Astrocyte (in vitro differentiated cells and primary cell): ENCODE measurements around the gene PCLAF. TPM values are rescaled to one million over a fixed set of nuclear protein-coding genes. Genes with fewer than 3 reads are reported as not detected.

Source experiments
- DNase-seq: peaks from one replicate; pipeline ENCODE4 v3.0.0-alpha.2; 2010; ENCODE audit warnings: low read depth
- FAIRE-seq: peaks from 2 replicates; lab custom pipeline; 2011; peaks lifted over from hg19 to GRCh38; lab: Jason Lieb, UNC
- H2AFZ ChIP-seq: 2 replicates; pipeline ENCODE4 v1.6.0; 2012; ENCODE audit warnings: low read depth, low read length, inconsistent platforms
- H3K27ac ChIP-seq: 2 replicates; pipeline ENCODE4 v1.5.1; 2011; ENCODE audit warnings: low read depth, low read length, inconsistent platforms
- H3K27me3 ChIP-seq: 2 replicates; pipeline ENCODE4 v1.6.0; 2011; ENCODE audit warnings: low read length, inconsistent platforms; ENCODE audit not compliant: insufficient read depth
- H3K36me3 ChIP-seq: 2 replicates; pipeline ENCODE4 v1.5.1; 2011; ENCODE audit warnings: low read length, inconsistent platforms; ENCODE audit not compliant: insufficient read depth
- H3K4me1 ChIP-seq: 2 replicates; pipeline ENCODE4 v1.5.1; 2011; ENCODE audit warnings: low read length, inconsistent platforms; ENCODE audit not compliant: insufficient read depth
- H3K4me2 ChIP-seq: 2 replicates; pipeline ENCODE4 v1.6.0; 2012; ENCODE audit warnings: low read length, inconsistent platforms
- H3K4me3 ChIP-seq: 2 replicates; pipeline ENCODE4 v1.5.1; 2011; ENCODE audit warnings: low read depth, mild to moderate bottlenecking, low read length, inconsistent platforms; ENCODE audit not compliant: insufficient read depth
- H3K79me2 ChIP-seq: 2 replicates; pipeline ENCODE4 v1.6.0; 2012; ENCODE audit warnings: mild to moderate bottlenecking, low read length, inconsistent platforms; ENCODE audit not compliant: insufficient read depth
- H3K9ac ChIP-seq: 2 replicates; pipeline ENCODE4 v1.6.0; 2012; ENCODE audit warnings: mild to moderate bottlenecking, low read length, inconsistent platforms
- H3K9me3 ChIP-seq: 2 replicates; pipeline ENCODE4 v1.5.1; 2012; ENCODE audit warnings: low read depth, mild to moderate bottlenecking, low read length, inconsistent platforms; ENCODE audit not compliant: insufficient read depth
- H4K20me1 ChIP-seq: 2 replicates; pipeline ENCODE4 v1.6.0; 2012; ENCODE audit warnings: low read length, inconsistent platforms; ENCODE audit not compliant: insufficient read depth
- H3K27ac Mint-ChIP-seq: one replicate; pipeline ENCODE4 v1.8.0; 2021; ENCODE audit warnings: mild to moderate bottlenecking, mixed read lengths; ENCODE audit not compliant: unreplicated experiment
- H3K27me3 Mint-ChIP-seq: one replicate; pipeline ENCODE4 v1.8.0; 2021; ENCODE audit warnings: low read depth, mixed read lengths; ENCODE audit not compliant: unreplicated experiment
- H3K36me3 Mint-ChIP-seq: one replicate; pipeline ENCODE4 v1.8.0; 2021; ENCODE audit warnings: low read depth, mixed read lengths; ENCODE audit not compliant: unreplicated experiment
- H3K4me1 Mint-ChIP-seq: one replicate; pipeline ENCODE4 v1.8.0; 2021; ENCODE audit warnings: low read depth, mixed read lengths; ENCODE audit not compliant: unreplicated experiment
- H3K4me3 Mint-ChIP-seq: one replicate; pipeline ENCODE4 v1.8.0; 2021; ENCODE audit warnings: mild to moderate bottlenecking, moderate library complexity, mixed read lengths; ENCODE audit not compliant: unreplicated experiment
- H3K9me3 Mint-ChIP-seq: one replicate; pipeline ENCODE4 v1.8.0; 2021; ENCODE audit warnings: mild to moderate bottlenecking, mixed read lengths; ENCODE audit not compliant: unreplicated experiment
- CTCF ChIP-seq: IDR thresholded peaks from 2 replicates; pipeline ENCODE4 v1.5.1; 2011; ENCODE audit warnings: low read depth, mild to moderate bottlenecking, inconsistent platforms, low read length, moderate library complexity; ENCODE audit not compliant: insufficient read depth
- EZH2 ChIP-seq: IDR thresholded peaks from 2 replicates; pipeline ENCODE4 v1.6.1; 2012; ENCODE audit warnings: mild to moderate bottlenecking, low read length, inconsistent platforms; ENCODE audit not compliant: insufficient read depth
- total RNA-seq: library from RNA; stranded (reverse); gene quantifications from 2 replicates; pipeline ENCODE4 v1.2.1, GENCODE V29; 2021

The PCLAF gene
- total RNA-seq, 1 donor from 2014 or later = 1.8 TPM

DNA sequence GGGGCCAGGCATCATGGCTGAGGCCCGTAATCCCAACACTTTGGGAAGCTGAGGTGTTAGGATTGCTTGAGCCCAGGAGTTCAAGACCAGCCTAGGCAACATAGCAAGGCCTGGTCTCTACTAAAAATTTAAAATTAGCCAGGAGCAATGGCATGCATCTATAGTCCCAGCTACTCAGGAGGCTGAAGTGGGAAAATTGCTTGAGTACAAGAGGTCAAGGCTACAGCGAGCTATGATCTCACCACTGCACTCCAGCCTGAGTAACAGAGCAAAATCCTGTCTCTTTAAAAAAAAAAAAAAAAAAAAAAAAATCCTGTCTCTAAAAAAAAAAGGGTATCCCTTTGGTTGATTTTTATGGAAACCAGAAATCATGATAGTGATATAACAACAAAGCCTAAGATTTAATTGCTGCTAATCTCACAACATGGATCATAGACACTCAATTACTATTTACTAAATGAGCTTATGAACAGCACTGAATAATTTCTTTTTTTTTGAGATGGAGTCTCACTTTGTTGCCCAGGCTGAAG lies 12.1 kb downstream of the PCLAF start:
- TF ChIP-seq CTCF (no peak), EZH2 (no peak)
- no peaks in the 10 kb centered on the region for H4K20me1 ChIP-seq
- DNase-seq (no peak), FAIRE-seq (no peak)
- H3K9me3 Mint-ChIP-seq = no peaks in the 10 kb centered on the region
- no peaks in the 10 kb centered on the region for H3K36me3 ChIP-seq
- no peaks in the 10 kb centered on the region for H3K9me3 ChIP-seq
- H2AFZ ChIP-seq = no peak overlapping the region
- H3K27me3 Mint-ChIP-seq = no peaks in the 10 kb centered on the region
- H3K79me2 ChIP-seq = no peaks in the 10 kb centered on the region
- no peaks in the 10 kb centered on the region for H3K4me1 Mint-ChIP-seq
- H3K4me1 ChIP-seq = no peaks in the 10 kb centered on the region
- H3K4me3 ChIP-seq = no peak overlapping the region
- no peak overlapping the region for H3K4me2 ChIP-seq
- no peak overlapping the region for H3K9ac ChIP-seq
- no peak overlapping the region for H3K27ac ChIP-seq
- no peaks in the 10 kb centered on the region for H3K27me3 ChIP-seq
- H3K36me3 Mint-ChIP-seq = no peaks in the 10 kb centered on the region
- no peak overlapping the region for H3K4me3 Mint-ChIP-seq
- no peak overlapping the region for H3K27ac Mint-ChIP-seq

GRCh38 chr15:64361259-64361658 lies 20.0 kb downstream of the PCLAF start:
- H3K9me3 Mint-ChIP-seq = no peaks in the 10 kb centered on the region
- Histone ChIP-seq H3K4me3 (no peak overlapping the region), H2AFZ (no peak overlapping the region), H3K4me2 (no peak overlapping the region), H3K36me3 (no peaks in the 10 kb centered on the region), H3K9me3 (no peaks in the 10 kb centered on the region), H3K79me2 (no peaks in the 10 kb centered on the region), H3K27ac (no peak overlapping the region), H3K4me1 (no peaks in the 10 kb centered on the region), H3K27me3 (no peaks in the 10 kb centered on the region), H3K9ac (no peak overlapping the region), H4K20me1 (no peaks in the 10 kb centered on the region)
- no peak for TF ChIP-seq CTCF
- TF ChIP-seq EZH2 = no peak
- no peaks in the 10 kb centered on the region for H3K36me3 Mint-ChIP-seq
- peaks cover 4% of the 10 kb centered on the region for H3K4me1 Mint-ChIP-seq
- no peak overlapping the region for H3K4me3 Mint-ChIP-seq
- no peak overlapping the region for H3K27ac Mint-ChIP-seq
- no peak for DNase-seq
- H3K27me3 Mint-ChIP-seq = no peaks in the 10 kb centered on the region
- no peak for FAIRE-seq

- Histone ChIP-seq H3K27ac (peak overlapping the region; percentile 48), H2AFZ (peak overlapping the region; percentile 92), H3K36me3 (no peaks in the 10 kb centered on the region), H3K9ac (peak overlapping the region; percentile 91), H3K4me1 (peaks cover under 1% of the 10 kb centered on the region), H3K27me3 (no peaks in the 10 kb centered on the region), H3K9me3 (no peaks in the 10 kb centered on the region), H4K20me1 (peaks cover 5% of the 10 kb centered on the region), H3K79me2 (peaks cover 38% of the 10 kb centered on the region), H3K4me3 (peak overlapping the region; percentile 82), H3K4me2 (peak overlapping the region; percentile 94)
- Mint-ChIP-seq H3K9me3 (no peaks in the 10 kb centered on the region), H3K4me1 (peaks cover 6% of the 10 kb centered on the region), H3K27ac (peak overlapping the region; percentile 98), H3K36me3 (no peaks in the 10 kb centered on the region), H3K27me3 (no peaks in the 10 kb centered on the region), H3K4me3 (peak overlapping the region; percentile 96)
- DNase-seq = no peak
- no peak for TF ChIP-seq CTCF
- TF ChIP-seq EZH2 = no peak
- FAIRE-seq = no peak
Observed at GRCh38 chr15:64356710-64357040, 24.6 kb downstream of the PCLAF start.
